Left lung (tissue), 14 donors: ENCODE measurements around the gene RBMX. TPM values are rescaled to one million over a fixed set of nuclear protein-coding genes. Genes with fewer than 3 reads are reported as not detected.
"Not testable (repeated sequence)": the region's sequence is repeated elsewhere in the genome, so short reads cannot be mapped to it uniquely, and the experiment has no call there.

Experiments used
- ATAC-seq: fragments of 200-7000 bp; cut with Tn5 transposase; one replicate; pipeline ENCODE4 v1.9.1; 2020; ENCODE audit warnings: moderate library complexity
- DNase-seq, 4 donors: peaks; one replicate each; pipeline ENCODE4 v3.0.0-alpha.2; 2013 to 2020
- H3K27ac ChIP-seq, 2 donors: fragments of 200-600 bp; sonication (generic) in 1 of 2; one replicate each; pipeline versions ENCODE4 v1.5.0 to v1.8.0; 2020 to 2021
- H3K27me3 ChIP-seq, 2 donors: fragments of 200-600 bp; sonication (generic) in 1 of 2; one replicate each; pipeline versions ENCODE4 v1.5.0 to v1.8.0; 2020 to 2021
- H3K36me3 ChIP-seq, 2 donors: fragments of 200-600 bp; sonication (generic) in 1 of 2; one replicate each; pipeline versions ENCODE4 v1.5.0 to v1.8.0; 2020 to 2021
- H3K4me1 ChIP-seq, 2 donors: fragments of 200-600 bp; one replicate each; pipeline ENCODE4 v1.8.0; 2021
- H3K4me3 ChIP-seq, 2 donors: fragments of 200-600 bp; sonication (generic) in 1 of 2; one replicate each; pipeline versions ENCODE4 v1.5.0 to v1.8.0; 2020 to 2021; ENCODE audit warnings: mild to moderate bottlenecking in 1 of 2
- H3K9me3 ChIP-seq, 2 donors: fragments of 200-600 bp; sonication (generic) in 1 of 2; one replicate each; pipeline versions ENCODE4 v1.5.0 to v1.8.0; 2020 to 2021
- intact Hi-C, 2 donors: fragments of 100-400 bp; cut with DNase I; formaldehyde crosslinking; loops; one replicate each; pipeline versions ENCODE4 v1.11.2 to v1.14.2; 2022
- long read RNA-seq, 12 donors: library from polyadenylated mRNA in 2 of 12; unstranded in 2 of 12; transcript quantifications; one replicate each; pipeline ENCODE4 v2.0.0 and lab custom pipeline, GENCODE V29; 2019 to 2026
- polyA plus RNA-seq, 6 donors: library from polyadenylated mRNA; unstranded; fragments of 120-200 nt; gene quantifications; one replicate each; pipeline ENCODE4 v1.2.1, GENCODE V29; 2013; ENCODE audit not compliant: insufficient read length in 6 of 6
- total RNA-seq, 2 donors: library from RNA; stranded (reverse); fragmentation: NEBNext Ultra II Directional; extraction: Animal tissue kit (Norgen Biotek cat#: 25700); gene quantifications; one replicate each; pipeline ENCODE4 v1.2.1, GENCODE V29; 2021
- TF ChIP-seq, protein P1 (sequence below), 2 donors: fragments of 200-600 bp; sonication (generic) in 1 of 2; IDR thresholded peaks; one replicate each; pipeline versions ENCODE4 v1.5.0 to v1.8.0; 2021; ENCODE audit warnings: antibody characterized with exemption in 2 of 2
- donor health status: DM: no; HTN: yes; CAD: no.
- donor health status: DM: no; HTN: no; CAD: no.

RBMX gene
- total RNA-seq (100 to 1,000 TPM; 102 to 121 TPM), polyA plus RNA-seq (100 to 1,000 TPM; 403 to 528 (median 465) TPM)
- long read RNA-seq, donor 1, transcript RBMX-210 (2 exons, 563 nt), result minor isoform, 23 of 332 reads
- long read RNA-seq, donor 1, transcript RBMX-201 (9 exons, 2,012 nt), result major isoform, 97 of 332 reads
- long read RNA-seq, donor 1, transcript RBMX-207 (8 exons, 2,148 nt), result minor isoform, 42 of 332 reads
- long read RNA-seq, donor 1, transcript RBMX-205 (3 exons, 2,041 nt), result minor isoform, 5 of 332 reads
- long read RNA-seq, donor 1, partial matches to known transcripts, result 162 of 332 reads
- long read RNA-seq, donor 1, other reads (novel, unspliced or antisense), result 0 of 332 reads
- long read RNA-seq, donor 2, transcript RBMX-205 (3 exons, 2,041 nt), result minor isoform, 7 of 313 reads
- long read RNA-seq, donor 2, transcript RBMX-210 (2 exons, 563 nt), result minor isoform, 27 of 313 reads
- long read RNA-seq, donor 2, transcript RBMX-201 (9 exons, 2,012 nt), result major isoform, 106 of 313 reads
- long read RNA-seq, donor 2, transcript RBMX-207 (8 exons, 2,148 nt), result minor isoform, 24 of 313 reads
- long read RNA-seq, donor 2, partial matches to known transcripts, result 137 of 313 reads
- long read RNA-seq, donor 2, other reads (novel, unspliced or antisense), result 11 of 313 reads
- long read RNA-seq, donor 3, transcript RBMX-207 (8 exons, 2,148 nt), result minor isoform, 20 of 219 reads
- long read RNA-seq, donor 3, transcript RBMX-201 (9 exons, 2,012 nt), result major isoform, 102 of 219 reads
- long read RNA-seq, donor 3, transcript RBMX-210 (2 exons, 563 nt), result minor isoform, 13 of 219 reads
- long read RNA-seq, donor 3, partial matches to known transcripts, result 69 of 219 reads
- long read RNA-seq, donor 3, other reads (novel, unspliced or antisense), result 11 of 219 reads
- long read RNA-seq, donor 4, transcript RBMX-201 (9 exons, 2,012 nt), result major isoform, 31 of 44 reads
- long read RNA-seq, donor 4, partial matches to known transcripts, result 8 of 44 reads
- long read RNA-seq, donor 4, other reads (novel, unspliced or antisense), result 4 of 44 reads
- long read RNA-seq, donor 5, transcript RBMX-201 (9 exons, 2,012 nt), result major isoform, 106 of 296 reads
- long read RNA-seq, donor 5, transcript RBMX-207 (8 exons, 2,148 nt), result minor isoform, 20 of 296 reads
- long read RNA-seq, donor 5, transcript RBMX-205 (3 exons, 2,041 nt), result minor isoform, 6 of 296 reads
- long read RNA-seq, donor 5, transcript RBMX-210 (2 exons, 563 nt), result minor isoform, 12 of 296 reads
- long read RNA-seq, donor 5, partial matches to known transcripts, result 140 of 296 reads
- long read RNA-seq, donor 5, other reads (novel, unspliced or antisense), result 10 of 296 reads
- long read RNA-seq, donor 6, transcript RBMX-201 (9 exons, 2,012 nt), result major isoform, 101 of 223 reads
- long read RNA-seq, donor 6, transcript RBMX-207 (8 exons, 2,148 nt), result minor isoform, 16 of 223 reads
- long read RNA-seq, donor 6, transcript RBMX-205 (3 exons, 2,041 nt), result minor isoform, 6 of 223 reads
- long read RNA-seq, donor 6, transcript RBMX-210 (2 exons, 563 nt), result minor isoform, 27 of 223 reads
- long read RNA-seq, donor 6, partial matches to known transcripts, result 59 of 223 reads
- long read RNA-seq, donor 6, other reads (novel, unspliced or antisense), result 14 of 223 reads
- long read RNA-seq, donor 7, transcript RBMX-201 (9 exons, 2,012 nt), result major isoform, 70 of 240 reads
- long read RNA-seq, donor 7, transcript RBMX-207 (8 exons, 2,148 nt), result minor isoform, 26 of 240 reads
- long read RNA-seq, donor 7, transcript RBMX-210 (2 exons, 563 nt), result minor isoform, 11 of 240 reads
- long read RNA-seq, donor 7, partial matches to known transcripts, result 119 of 240 reads
- long read RNA-seq, donor 7, other reads (novel, unspliced or antisense), result 14 of 240 reads
- long read RNA-seq, donor 8, transcript RBMX-207 (8 exons, 2,148 nt), result minor isoform, 23 of 233 reads
- long read RNA-seq, donor 8, transcript RBMX-201 (9 exons, 2,012 nt), result major isoform, 99 of 233 reads
- long read RNA-seq, donor 8, transcript RBMX-210 (2 exons, 563 nt), result minor isoform, 13 of 233 reads
- long read RNA-seq, donor 8, partial matches to known transcripts, result 89 of 233 reads
- long read RNA-seq, donor 8, other reads (novel, unspliced or antisense), result 7 of 233 reads
- long read RNA-seq, donor 9, partial matches to known transcripts, result 0 of 1 reads
- long read RNA-seq, donor 9, other reads (novel, unspliced or antisense), result 0 of 1 reads
- long read RNA-seq, donor 10, transcript RBMX-201 (9 exons, 2,012 nt), result major isoform, 50 of 55 reads
- long read RNA-seq, donor 10, partial matches to known transcripts, result 1 of 55 reads
- long read RNA-seq, donor 10, other reads (novel, unspliced or antisense), result 4 of 55 reads
- long read RNA-seq, donor 11, transcript RBMX-201 (9 exons, 2,012 nt), result major isoform, 68 of 144 reads
- long read RNA-seq, donor 11, transcript RBMX-205 (3 exons, 2,041 nt), result minor isoform, 8 of 144 reads
- long read RNA-seq, donor 11, transcript RBMX-210 (2 exons, 563 nt), result minor isoform, 10 of 144 reads
- long read RNA-seq, donor 11, transcript RBMX-207 (8 exons, 2,148 nt), result minor isoform, 12 of 144 reads
- long read RNA-seq, donor 11, partial matches to known transcripts, result 45 of 144 reads
- long read RNA-seq, donor 11, other reads (novel, unspliced or antisense), result 0 of 144 reads
- long read RNA-seq, donor 12, transcript RBMX-207 (8 exons, 2,148 nt), result minor isoform, 14 of 273 reads
- long read RNA-seq, donor 12, transcript RBMX-201 (9 exons, 2,012 nt), result major isoform, 90 of 273 reads
- long read RNA-seq, donor 12, transcript RBMX-210 (2 exons, 563 nt), result minor isoform, 11 of 273 reads
- long read RNA-seq, donor 12, transcript RBMX-205 (3 exons, 2,041 nt), result minor isoform, 6 of 273 reads
- long read RNA-seq, donor 12, partial matches to known transcripts, result 152 of 273 reads
- long read RNA-seq, donor 12, other reads (novel, unspliced or antisense), result 0 of 273 reads

DNA sequence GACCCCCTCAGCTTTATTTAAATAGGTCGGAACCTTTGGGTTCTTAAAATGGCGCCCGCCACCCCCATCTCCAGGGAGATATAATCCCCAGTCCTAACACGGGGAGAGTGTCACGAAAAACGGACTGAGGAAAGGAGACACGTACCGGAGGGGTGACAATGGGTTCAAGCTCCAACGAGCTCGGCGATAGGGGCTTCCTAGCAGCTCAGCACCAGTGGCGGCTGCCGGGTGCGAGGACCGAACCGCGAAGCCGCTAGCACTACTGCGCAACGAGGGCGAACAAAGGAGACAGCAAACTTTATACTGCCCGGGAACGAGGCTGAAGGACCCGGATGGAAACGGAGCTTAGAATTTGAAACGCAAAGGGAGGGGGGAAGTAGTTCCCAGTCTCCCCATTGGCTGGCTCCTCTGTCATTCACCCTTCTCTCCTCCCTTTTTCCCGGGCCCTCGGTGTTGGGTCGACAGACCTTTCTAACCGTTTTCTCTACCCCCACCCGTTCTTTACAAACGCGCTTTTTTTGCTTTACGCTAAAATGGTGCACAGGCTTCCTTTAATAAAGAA is at the start of gene RBMX:
TSS of gene RBMX (minus strand) at position 274 of the 562 bp plus-strand sequence. CDS start 1,298 bp downstream, outside the sequence.
- peak within 1 kb of the TSS; percentile 47 to 60 for H3K4me3 ChIP-seq
- no peaks in the 10 kb centered on the region for H3K9me3 ChIP-seq
- peaks cover 3 to 26% of the 10 kb centered on the region in 2 donors for H3K36me3 ChIP-seq
- intact Hi-C loops, result no loop called here
- H3K27ac ChIP-seq, result peak within 1 kb of the TSS; percentile 93 to 95
- DNase-seq (peak; percentile 84 to 94 (median 92)), ATAC-seq (peak; percentile 97)
- TF ChIP-seq, protein P1, sequence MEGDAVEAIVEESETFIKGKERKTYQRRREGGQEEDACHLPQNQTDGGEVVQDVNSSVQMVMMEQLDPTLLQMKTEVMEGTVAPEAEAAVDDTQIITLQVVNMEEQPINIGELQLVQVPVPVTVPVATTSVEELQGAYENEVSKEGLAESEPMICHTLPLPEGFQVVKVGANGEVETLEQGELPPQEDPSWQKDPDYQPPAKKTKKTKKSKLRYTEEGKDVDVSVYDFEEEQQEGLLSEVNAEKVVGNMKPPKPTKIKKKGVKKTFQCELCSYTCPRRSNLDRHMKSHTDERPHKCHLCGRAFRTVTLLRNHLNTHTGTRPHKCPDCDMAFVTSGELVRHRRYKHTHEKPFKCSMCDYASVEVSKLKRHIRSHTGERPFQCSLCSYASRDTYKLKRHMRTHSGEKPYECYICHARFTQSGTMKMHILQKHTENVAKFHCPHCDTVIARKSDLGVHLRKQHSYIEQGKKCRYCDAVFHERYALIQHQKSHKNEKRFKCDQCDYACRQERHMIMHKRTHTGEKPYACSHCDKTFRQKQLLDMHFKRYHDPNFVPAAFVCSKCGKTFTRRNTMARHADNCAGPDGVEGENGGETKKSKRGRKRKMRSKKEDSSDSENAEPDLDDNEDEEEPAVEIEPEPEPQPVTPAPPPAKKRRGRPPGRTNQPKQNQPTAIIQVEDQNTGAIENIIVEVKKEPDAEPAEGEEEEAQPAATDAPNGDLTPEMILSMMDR (IDR thresholded peaks at IDR 0.05), result no peak
- peaks cover 0 to 3% of the 10 kb centered on the region in 2 donors for H3K4me1 ChIP-seq
- H3K27me3 ChIP-seq, result no peaks in the 10 kb centered on the region

DNA sequence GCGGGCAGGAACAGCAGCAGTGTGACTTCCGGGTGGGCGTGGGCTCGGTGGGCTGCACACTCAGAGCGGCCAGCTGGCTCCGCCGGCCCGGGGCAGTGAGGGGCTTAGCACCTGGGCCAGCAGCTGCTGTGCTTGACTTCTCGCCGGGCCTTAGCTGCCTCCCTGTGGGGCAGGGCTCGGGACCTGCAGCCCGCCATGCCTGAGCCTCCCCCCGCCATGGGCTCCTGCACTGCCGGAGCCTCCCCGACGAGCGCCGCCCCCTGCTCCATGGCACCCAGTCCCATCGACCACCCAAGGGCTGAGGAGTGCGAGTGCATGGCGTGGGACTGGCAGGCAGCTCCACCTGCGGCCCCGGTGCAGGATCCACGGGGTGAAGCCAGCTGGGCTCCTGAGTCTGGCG is 40.9 kb upstream of the RBMX start:
- H3K4me1 ChIP-seq, ATAC-seq, H3K36me3 ChIP-seq, H3K27me3 ChIP-seq, DNase-seq, H3K4me3 ChIP-seq, H3K27ac ChIP-seq, H3K9me3 ChIP-seq: not testable (repeated sequence)
- intact Hi-C loops, result loop anchor here in 1 of 2 donors (10.0 kb wide), 1 partner anchor 207 kb away; no protein-coding TSS in a partner anchor

DNA sequence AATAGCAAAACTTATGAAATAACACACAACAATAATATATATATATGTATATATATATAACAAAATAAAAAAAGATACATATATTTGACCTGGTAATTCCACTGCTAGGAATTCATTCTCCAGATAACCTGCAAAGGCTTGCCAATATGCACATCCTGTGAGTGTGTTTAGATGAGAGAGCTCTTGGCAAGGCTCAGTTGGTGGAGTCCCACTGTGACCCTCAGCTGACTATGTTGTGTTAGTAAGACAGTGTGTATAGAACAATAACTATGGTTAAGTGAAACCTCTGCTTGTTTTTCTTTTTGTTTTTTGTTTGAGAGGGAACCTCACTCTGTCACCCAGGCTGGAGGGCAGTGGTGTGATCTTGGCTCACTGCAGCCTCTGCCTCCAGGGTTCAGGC is 39.5 kb upstream of the RBMX start:
- ATAC-seq (no peak), DNase-seq (no peak)
- Histone ChIP-seq H3K27ac (peak overlapping the region in 1 of 2 donors; percentile 18), H3K36me3 (no peaks in the 10 kb centered on the region), H3K4me1 (no peaks in the 10 kb centered on the region), H3K4me3 (no peak overlapping the region), H3K27me3 (no peaks in the 10 kb centered on the region), H3K9me3 (no peaks in the 10 kb centered on the region)
- intact Hi-C loops, result loop anchor here in 1 of 2 donors (10.0 kb wide), 1 partner anchor 205 kb away; no protein-coding TSS in a partner anchor
- TF ChIP-seq, protein P1 (IDR thresholded peaks at IDR 0.05), result no peak
